GM18867 (cell line): Measurements from ENCODE around the gene COLEC12.

Experiments
- ATAC-seq: cut with Tn5 transposase; IDR thresholded peaks from one replicate; pipeline ENCODE4 v1.9.1; 2021; ENCODE audit warnings: mild to moderate bottlenecking, moderate library complexity; ENCODE audit not compliant: unreplicated experiment

Gene COLEC12

DNA sequence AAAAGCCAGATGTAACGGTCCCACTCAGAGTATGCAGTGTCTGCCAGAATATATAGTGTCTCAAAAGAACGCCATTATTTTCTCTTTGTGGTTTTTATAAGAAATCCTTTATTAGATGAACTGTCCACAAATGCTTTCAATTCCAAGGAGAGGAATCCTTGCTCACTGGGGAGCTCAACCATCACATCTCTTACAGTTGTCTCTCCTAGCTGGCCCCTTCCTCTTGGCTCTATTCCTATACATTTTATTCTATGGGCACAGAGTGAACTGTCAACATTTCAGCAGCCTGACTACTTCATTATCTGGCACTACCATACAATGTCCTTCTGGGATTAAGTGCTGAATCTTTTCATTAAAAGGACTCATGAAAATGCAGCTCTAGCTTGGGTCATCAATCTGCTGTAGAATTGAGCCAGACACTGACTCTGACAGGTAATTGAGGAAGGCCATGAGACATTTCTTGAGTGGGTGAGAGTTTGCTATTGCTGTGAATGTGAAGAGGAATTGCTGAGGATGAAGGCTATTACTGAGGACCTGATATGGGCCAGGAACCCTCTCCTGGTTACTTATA, 136.2 kb downstream of the COLEC12 start:
- no peak for ATAC-seq

DNA sequence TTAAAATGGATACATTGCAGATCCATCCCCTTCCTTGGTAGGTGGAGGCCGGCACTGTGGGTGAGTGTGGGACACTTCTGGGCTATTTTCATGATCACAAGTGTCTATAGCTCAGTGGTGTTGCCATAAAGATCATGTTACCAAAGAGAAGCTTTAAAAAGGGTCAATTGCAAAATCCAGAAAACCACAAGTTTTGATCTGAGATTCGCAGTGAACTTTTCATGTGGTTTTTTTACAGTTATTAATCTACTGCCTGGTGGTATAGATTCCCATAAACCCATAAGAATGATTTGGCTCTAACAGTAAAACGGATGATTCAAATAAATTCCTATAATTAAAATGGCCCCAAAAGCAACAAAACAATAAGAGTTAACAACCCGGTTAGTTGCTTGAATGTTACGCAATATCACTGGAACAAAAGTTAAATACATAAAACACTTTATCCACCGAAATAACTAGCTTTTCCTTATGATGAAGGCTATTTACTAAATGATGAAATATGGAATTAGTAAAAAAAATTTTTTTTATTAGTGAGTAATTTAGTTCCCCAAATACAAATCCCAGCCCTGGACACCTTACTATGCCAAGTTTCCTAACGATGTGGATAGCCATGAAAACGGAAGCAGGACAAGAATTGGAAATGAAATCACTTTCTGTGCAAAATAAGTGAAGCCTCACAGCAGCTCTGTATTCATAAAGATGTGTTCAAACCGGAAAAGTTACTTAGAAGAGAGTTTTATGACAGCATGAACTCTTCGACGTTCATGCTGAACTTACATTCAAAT, 137.0 kb downstream of the COLEC12 start:
- no peak for ATAC-seq

DNA sequence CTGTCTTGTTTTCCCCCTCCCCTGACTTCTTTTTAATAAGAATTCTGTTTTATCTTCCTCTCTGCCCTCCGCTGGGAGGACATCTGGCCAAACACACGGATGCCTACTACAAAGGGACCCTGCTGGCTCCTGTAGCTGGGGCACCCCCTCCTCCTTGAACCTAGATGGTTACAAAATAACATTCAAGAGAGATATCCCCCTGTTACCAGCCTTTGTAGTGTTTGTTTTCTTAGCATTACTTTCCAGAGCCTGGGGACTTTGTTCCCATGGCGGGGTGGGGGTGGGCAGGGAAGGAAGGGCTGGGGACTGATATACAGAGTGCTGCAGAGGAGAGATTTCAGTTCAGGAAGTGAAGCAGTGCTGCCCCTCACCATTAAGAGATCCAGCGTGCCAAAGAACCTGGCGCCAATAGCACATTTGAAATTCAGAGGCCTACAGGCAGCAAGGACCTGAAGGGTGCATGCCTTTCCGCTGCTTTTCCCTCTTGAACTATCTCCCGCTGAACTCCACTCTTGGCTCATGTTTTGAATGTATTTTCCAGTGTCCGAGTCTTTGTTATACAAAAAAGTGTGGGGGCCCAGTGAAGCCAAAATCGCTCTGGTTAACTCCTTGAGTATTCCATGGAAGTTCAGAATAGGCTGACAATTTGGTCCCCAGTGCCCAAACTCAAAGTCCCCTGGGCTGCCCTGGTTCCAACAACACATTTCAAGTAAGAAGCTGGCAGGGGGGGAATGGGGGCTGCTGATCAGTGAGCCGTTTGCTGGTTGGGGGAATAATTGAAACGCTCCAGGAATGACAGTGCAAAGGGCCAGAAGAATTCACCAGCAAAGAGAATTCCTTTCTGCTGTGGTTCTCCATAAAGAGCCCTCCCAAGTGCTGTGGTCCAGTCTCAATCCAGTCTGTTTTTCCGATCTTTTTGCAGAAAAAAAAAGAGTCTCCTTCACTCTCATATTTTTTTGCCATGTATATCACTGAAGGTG, 137.9 kb downstream of the COLEC12 start:
- ATAC-seq = no peak

DNA sequence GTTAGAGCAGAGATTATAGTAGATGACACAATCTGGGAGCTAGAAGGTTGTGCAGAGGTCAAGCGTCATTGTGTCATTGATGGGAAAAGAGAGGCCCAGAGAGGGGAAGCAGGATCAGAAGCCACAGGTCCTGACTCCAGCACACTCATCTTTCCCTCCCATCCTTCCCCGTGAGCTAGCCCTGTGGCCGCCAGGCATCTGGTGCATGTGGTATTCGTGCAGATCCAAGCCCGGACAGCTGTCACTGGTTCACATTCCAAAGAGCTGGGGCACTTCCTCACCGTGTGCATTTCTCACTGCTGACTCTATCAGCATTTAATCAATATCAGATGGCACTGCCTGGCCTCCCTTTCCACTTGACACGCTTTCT, 138.6 kb downstream of the COLEC12 start:
- no peak for ATAC-seq

- no peak for ATAC-seq
Measured at GRCh38 chr18:361100-361732, 139.3 kb downstream of the COLEC12 start.

- ATAC-seq = no peak
Measured at GRCh38 chr18:360676-361075, 139.8 kb downstream of the COLEC12 start.

- no peak for ATAC-seq
Measured at GRCh38 chr18:356778-357177, 143.7 kb downstream of the COLEC12 start.

GRCh38 chr18:355678-356077, 144.8 kb downstream of the COLEC12 start:
- no peak for ATAC-seq

DNA sequence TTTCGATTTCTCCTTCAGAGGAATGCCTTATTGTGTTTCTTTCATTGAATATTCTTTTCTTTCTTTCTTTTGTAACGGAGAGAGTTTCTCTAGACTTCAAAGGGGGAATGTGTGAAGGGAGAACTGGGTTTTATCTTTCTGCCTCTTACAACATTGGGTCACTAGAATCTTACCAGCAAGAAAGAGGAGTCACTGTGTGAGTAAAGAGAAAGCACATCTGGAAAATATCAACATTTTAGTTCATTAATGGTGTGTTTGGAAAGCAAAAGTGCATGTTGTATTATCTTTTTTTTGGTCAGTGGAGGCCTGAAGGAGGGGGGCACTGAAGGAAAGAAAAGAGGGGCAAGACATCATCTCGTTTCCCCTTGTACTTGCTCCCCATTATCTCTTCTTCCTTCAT, 146.0 kb downstream of the COLEC12 start:
- no peak for ATAC-seq

DNA sequence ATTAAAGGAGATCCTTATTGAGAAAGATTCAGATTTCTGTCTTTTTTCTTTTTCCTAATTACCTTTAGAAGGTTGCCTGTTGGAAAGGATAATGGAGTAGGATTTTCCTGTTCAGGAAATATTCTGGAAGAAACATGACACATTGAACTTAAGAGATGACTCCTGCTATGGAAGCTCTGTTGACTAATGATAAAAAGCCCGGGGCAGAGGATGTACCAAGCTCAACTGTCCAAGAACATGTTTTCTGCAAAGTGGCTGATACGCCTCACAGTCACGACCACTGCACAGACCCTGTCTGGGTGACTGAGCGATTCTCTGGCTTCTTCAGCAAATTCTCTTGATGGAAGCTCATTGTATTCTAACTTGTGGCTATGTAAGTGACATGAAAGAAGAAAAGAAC, 146.5 kb downstream of the COLEC12 start:
- ATAC-seq = no peak

GRCh38 chr18:352438-352837, 148.1 kb downstream of the COLEC12 start:
- ATAC-seq = no peak

DNA sequence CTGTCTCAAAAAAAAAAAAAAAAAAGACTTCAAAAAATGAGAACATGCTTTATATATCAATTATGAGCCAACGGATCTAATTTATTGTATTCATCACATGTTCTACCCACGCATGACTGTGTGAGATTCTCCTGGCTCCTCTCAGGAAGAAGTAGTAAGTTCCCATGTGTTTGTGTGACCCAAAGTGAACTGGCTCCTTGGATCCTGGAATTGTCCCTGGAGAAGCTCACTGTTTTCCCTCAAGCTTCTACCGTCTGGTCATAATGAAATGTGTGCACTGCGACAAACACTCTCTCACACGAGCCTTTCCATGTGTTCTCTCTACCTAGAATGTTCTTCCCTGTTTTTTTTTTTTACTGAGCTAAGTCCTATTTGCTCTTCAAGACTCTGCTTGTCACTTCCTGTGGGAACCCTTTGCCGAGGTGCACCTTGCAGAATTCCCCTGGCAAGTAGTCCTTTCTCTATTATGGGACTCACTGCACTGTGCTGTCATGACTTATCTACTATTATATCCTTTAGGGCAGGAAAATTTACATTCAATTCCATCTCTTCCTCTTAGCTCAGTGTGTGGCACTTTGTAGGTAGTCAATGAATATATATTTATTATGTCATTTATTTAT, 149.4 kb downstream of the COLEC12 start:
- no peak for ATAC-seq

DNA sequence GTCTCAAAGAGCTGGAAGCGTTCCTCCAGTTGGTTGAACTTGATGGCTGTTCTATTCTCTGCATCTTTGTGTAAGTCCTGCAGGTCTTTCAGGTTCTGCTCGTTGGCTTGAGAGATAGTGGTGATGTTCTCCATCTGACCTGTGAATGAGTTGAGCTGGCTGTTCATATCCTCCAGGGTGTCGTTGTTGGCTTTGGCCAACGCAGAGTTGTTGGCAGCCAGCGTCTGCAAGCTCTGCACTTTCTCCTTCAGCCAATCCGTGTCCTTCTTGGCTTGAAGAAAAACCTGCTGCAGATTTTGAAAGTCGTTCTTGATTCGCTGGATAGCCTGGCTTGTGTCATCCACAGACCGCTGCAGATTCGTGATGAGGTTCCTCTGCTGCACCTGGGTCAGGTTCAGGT, 153.9 kb downstream of the COLEC12 start:
- no peak for ATAC-seq

GRCh38 chr18:341102-341501, 159.4 kb downstream of the COLEC12 start:
- ATAC-seq = no peak

DNA sequence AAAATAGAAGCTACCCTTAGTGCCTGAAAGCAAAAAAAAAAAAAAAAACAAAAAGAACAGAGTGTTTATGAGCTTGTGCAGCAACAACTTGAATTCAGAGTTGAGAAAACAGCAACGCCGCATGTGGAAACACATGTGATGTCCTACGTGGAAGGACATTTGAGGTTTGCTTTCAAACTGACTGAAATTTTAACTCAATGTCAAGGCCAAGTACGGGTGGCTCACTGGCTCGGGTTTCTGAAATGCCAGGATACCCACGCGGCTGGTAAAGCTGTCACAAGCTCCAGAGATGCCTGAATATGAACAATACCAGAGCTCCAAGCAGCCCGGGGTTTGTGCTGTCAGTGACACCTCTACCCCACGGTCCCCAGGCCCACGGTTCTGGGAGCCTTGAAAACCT, 160.5 kb downstream of the COLEC12 start:
- ATAC-seq = no peak

DNA sequence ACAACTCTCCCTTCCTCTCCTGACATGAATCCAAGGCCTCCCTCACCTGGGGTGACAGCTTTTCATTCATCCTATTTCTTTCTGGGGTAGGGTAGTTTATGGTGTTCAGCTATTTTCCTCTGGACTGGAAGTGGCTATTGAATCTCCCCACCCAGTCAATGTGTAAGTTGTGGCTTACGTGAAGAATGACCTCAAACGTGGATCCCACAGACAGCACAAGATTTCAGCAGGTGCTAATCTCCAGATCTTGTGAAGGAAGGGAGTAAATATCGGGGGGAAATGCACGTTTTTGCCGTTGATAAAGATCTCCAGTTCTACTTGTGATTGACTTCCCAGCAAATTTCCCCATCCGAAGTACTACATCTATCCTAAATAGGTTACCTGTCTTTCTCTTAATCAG, 161.3 kb downstream of the COLEC12 start:
- no peak for ATAC-seq

DNA sequence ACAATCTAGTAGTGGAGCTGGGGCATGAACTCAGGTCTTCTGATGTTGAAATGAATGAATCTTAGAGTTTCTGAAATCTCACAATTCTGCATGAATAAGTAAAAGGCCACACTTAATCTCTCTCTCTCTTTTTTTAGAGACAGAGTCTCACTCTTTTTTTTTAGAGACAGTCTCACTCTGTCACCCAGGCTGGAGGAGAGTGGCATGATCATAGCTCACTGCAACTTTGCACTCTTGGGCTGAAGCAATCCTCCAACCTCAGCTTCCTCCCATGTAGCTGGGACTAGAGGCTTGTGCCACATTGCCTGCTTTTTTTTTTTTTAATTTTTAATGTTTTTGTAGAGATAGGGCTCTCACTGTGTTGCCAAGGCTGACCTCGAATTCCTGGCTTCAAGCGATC, 163.8 kb downstream of the COLEC12 start:
- ATAC-seq = no peak

DNA sequence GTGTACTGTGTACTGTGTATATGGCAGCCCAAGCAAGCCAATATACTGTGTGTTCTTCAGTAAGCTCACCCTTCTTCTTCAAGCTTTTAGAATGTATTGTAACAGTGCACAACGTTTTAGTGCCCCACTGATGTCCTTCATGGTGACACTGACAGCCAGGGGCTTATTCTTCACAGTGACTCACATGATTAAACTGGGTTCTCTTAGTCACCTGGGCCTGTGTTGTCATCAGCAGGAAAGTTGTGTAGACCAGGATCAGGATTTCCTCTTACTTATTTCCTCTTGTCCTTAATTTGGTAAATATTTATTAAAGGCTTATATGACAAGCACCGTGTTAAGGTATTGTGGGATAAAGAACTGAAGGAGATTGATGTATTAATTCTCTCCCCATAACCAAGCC, 164.8 kb downstream of the COLEC12 start:
- no peak for ATAC-seq

DNA sequence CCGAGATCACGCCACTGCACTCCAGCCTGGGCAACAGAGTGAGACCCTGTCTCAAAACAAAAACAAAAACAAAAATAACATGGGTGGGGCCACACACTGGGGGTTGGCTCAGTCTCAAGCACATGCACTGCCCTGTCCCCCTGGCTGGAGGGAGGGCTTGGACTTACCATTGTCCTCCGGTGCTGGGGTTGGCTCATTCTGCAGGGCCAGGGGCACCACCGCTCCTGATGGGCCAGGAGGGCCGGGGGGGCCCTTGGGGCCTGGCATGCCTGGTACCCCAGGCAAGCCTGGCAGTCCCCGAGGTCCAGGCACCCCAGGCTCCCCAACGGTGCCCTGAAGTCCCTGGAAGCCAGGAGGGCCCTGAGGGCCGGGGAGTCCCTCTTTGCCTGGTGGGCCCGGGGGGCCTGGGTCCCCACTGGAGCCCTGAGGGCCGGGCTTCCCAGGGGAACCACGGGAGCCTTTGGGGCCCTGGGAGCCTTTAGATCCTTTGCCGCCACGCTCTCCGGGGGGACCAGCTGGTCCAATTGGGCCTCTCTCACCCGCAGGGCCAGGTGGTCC, 165.8 kb downstream of the COLEC12 start:
- no peak for ATAC-seq

GRCh38 chr18:332721-333510, 167.6 kb downstream of the COLEC12 start:
- no peak for ATAC-seq
